K562 (cell line): Measurements from ENCODE around the gene TMCO1. TPM values are rescaled to one million over a fixed set of nuclear protein-coding genes. Genes with fewer than 3 reads are reported as not detected.

Experiments used
- ZNF24 ChIP-seq: fragments of 450-650 bp; IDR thresholded peaks from 2 replicates; pipeline ENCODE4 v1.6.1; 2016
- polyA plus RNA-seq, 8 experiments: library from polyadenylated mRNA; depleted of rRNA in 4 of 8; stranded (reverse) in 5 of 8; unstranded in 3 of 8; fragments of >200 nt; fragmentation: Nextera tagmentation in 2 of 8; fragmentation: Illumina TruSeq in 1 of 8; extraction: Ambion mirVana in 2 of 8; extraction: Trizol in 1 of 8; gene quantifications; 2 replicates each; pipeline versions ENCODE4 v1.2.1 to v1.2.3, GENCODE V29; 2011 to 2014; ENCODE audit warnings: inconsistent platforms in 1 of 8, missing spikeins in 1 of 8
- total RNA-seq, 7 experiments: library from RNA; depleted of rRNA in 6 of 7; stranded (reverse); fragments of >200 nt in 6 of 7; fragmentation: Illumina TruSeq in 2 of 7; extraction: Trizol in 2 of 7; gene quantifications; 2 replicates each; pipeline versions ENCODE4 v1.2.1 to v1.2.3, GENCODE V29; 2011 to 2021; ENCODE audit warnings: low replicate concordance in 1 of 7
- TF ChIP-seq, protein P1 (sequence below): fragments of 450-650 bp; IDR thresholded peaks from 2 replicates; pipeline ENCODE4 v1.6.1; 2016; ENCODE audit warnings: low read depth
- TF ChIP-seq, protein P2 (sequence below), 2 experiments: fragments of 450-650 bp in 1 of 2; IDR thresholded peaks; 2 replicates each; pipeline ENCODE4 v1.6.1; 2011 to 2017; ENCODE audit warnings: low read depth in 2 of 2, antibody characterized with exemption in 1 of 2, borderline replicate concordance in 1 of 2, low read length in 1 of 2, mild to moderate bottlenecking in 1 of 2, mixed read lengths in 1 of 2; ENCODE audit not compliant: control insufficient read depth in 1 of 2

TMCO1 gene
- total and polyA plus RNA-seq, 9 of the 15 experiments (the other 6 are each of a cell fraction or from before 2014, with no cell fraction given) = 69.3 to 561 (median 175) TPM

DNA sequence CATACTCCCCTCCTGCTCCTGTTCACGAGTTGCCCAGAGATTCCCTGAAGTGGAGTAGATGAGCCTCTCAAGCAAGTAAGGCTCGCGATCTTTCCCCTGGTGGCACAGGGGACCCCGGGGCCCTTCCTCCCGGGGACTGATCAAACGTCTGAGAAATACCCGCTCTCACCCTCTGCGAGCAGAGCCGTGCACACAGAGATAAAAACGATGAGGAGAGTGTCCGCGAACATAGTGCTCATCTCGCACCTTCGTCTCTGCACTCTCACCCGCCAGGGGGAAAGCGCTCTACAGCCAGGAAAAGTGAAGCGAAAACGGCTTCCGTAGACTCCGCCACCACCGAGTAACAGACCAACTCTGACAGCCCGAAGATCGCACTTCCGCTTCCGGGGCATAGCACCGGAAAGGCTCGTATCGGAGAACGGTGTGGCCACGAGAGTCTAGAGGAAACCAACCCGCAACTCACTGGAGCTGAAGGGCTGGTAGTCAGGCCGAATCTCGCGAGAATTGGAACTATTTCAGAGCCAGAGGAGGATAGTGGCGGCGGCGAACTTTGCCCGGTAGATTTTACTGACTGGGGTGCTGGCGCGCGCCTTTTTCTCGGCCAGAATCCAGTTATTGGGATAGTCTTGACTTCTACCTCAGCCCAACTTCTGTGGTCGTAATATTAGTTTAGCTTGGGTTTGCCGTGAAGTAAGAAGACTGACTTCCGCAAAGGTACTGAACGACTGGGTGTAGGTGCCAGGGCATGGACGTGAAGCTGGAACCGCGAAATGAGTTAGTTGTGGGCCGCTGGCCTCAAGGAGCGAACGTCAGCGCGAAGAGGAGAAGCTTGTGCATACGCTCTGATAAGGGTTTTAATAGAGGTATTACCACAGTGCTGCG lies at the start of gene TMCO1 (continued):
- TF ChIP-seq, protein P1, sequence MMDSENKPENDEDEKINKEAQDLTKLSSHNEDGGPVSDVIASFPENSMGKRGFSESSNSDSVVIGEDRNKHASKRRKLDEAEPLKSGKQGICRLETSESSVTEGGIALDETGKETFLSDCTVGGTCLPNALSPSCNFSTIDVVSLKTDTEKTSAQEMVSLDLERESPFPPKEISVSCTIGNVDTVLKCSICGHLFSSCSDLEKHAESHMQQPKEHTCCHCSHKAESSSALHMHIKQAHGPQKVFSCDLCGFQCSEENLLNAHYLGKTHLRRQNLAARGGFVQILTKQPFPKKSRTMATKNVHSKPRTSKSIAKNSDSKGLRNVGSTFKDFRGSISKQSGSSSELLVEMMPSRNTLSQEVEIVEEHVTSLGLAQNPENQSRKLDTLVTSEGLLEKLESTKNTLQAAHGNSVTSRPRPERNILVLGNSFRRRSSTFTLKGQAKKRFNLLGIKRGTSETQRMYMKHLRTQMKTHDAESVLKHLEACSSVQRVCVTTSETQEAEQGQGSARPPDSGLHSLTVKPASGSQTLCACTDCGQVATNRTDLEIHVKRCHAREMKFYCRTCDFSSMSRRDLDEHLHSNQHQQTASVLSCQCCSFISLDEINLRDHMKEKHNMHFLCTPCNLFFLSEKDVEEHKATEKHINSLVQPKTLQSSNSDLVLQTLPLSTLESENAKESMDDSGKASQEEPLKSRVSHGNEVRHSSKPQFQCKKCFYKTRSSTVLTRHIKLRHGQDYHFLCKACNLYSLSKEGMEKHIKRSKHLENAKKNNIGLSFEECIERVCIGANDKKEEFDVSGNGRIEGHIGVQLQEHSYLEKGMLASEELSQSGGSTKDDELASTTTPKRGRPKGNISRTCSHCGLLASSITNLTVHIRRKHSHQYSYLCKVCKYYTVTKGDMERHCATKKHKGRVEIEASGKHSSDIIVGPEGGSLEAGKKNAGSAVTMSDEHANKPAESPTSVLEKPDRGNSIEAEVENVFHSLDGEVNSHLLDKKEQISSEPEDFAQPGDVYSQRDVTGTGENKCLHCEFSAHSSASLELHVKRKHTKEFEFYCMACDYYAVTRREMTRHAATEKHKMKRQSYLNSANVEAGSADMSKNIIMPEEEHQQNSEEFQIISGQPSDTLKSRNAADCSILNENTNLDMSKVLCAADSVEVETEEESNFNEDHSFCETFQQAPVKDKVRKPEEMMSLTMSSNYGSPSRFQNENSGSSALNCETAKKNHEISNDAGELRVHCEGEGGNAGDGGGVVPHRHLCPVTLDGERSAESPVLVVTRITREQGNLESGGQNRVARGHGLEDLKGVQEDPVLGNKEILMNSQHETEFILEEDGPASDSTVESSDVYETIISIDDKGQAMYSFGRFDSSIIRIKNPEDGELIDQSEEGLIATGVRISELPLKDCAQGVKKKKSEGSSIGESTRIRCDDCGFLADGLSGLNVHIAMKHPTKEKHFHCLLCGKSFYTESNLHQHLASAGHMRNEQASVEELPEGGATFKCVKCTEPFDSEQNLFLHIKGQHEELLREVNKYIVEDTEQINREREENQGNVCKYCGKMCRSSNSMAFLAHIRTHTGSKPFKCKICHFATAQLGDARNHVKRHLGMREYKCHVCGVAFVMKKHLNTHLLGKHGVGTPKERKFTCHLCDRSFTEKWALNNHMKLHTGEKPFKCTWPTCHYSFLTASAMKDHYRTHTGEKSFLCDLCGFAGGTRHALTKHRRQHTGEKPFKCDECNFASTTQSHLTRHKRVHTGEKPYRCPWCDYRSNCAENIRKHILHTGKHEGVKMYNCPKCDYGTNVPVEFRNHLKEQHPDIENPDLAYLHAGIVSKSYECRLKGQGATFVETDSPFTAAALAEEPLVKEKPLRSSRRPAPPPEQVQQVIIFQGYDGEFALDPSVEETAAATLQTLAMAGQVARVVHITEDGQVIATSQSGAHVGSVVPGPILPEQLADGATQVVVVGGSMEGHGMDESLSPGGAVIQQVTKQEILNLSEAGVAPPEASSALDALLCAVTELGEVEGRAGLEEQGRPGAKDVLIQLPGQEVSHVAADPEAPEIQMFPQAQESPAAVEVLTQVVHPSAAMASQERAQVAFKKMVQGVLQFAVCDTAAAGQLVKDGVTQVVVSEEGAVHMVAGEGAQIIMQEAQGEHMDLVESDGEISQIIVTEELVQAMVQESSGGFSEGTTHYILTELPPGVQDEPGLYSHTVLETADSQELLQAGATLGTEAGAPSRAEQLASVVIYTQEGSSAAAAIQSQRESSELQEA = peak; percentile 92
- TF ChIP-seq, protein P2, sequence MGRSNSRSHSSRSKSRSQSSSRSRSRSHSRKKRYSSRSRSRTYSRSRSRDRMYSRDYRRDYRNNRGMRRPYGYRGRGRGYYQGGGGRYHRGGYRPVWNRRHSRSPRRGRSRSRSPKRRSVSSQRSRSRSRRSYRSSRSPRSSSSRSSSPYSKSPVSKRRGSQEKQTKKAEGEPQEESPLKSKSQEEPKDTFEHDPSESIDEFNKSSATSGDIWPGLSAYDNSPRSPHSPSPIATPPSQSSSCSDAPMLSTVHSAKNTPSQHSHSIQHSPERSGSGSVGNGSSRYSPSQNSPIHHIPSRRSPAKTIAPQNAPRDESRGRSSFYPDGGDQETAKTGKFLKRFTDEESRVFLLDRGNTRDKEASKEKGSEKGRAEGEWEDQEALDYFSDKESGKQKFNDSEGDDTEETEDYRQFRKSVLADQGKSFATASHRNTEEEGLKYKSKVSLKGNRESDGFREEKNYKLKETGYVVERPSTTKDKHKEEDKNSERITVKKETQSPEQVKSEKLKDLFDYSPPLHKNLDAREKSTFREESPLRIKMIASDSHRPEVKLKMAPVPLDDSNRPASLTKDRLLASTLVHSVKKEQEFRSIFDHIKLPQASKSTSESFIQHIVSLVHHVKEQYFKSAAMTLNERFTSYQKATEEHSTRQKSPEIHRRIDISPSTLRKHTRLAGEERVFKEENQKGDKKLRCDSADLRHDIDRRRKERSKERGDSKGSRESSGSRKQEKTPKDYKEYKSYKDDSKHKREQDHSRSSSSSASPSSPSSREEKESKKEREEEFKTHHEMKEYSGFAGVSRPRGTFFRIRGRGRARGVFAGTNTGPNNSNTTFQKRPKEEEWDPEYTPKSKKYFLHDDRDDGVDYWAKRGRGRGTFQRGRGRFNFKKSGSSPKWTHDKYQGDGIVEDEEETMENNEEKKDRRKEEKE (IDR thresholded peaks at IDR 0.05; ENCODE audit: borderline replicate concordance in 1 of 2, control insufficient read depth in 1 of 2, low read depth in 2 of 2, low read length in 1 of 2) = peak in 1 of 2 experiments; percentile 87; a peak in 2 of 4 replicates
- 0 out of 2 replicates have a peak, but pooled peaks have one; percentile 7 for TF ChIP-seq ZNF24
- TF ChIP-seq, all 486 proteins: peak for 174
